Stimulated activated CD8-positive, alpha-beta memory T cell treated with anti-CD3 and anti-CD28 coated beads, Interleukin-7, amount 100 ng/mL, for 48 hours (primary cell): ENCODE data around the gene ZNF804B.

ENCODE experiments used
- DNase-seq, 2 donors: peaks; one replicate each; pipeline ENCODE4 v3.0.0-alpha.2; 2020; ENCODE audit warnings: low read depth in 1 of 2; ENCODE audit errors: extremely low read depth in 1 of 2

The ZNF804B gene

GRCh38 chr7:89246196-89246595, 486.7 kb downstream of the ZNF804B start:
- no peak for DNase-seq

GRCh38 chr7:89247207-89247606, 487.7 kb downstream of the ZNF804B start:
- DNase-seq, result no peak

- DNase-seq, result no peak
Observed at GRCh38 chr7:89259085-89259484, 499.6 kb downstream of the ZNF804B start.

GRCh38 chr7:89264126-89264525, 504.6 kb downstream of the ZNF804B start:
- DNase-seq, result no peak

GRCh38 chr7:89265631-89266030, 506.1 kb downstream of the ZNF804B start:
- no peak for DNase-seq

- no peak for DNase-seq
Observed at GRCh38 chr7:89283302-89283701, 523.8 kb downstream of the ZNF804B start.

- no peak for DNase-seq
Observed at GRCh38 chr7:89308535-89308934, 549.0 kb downstream of the ZNF804B start.

GRCh38 chr7:89311886-89312285, 552.4 kb downstream of the ZNF804B start:
- no peak for DNase-seq

- no peak for DNase-seq
Observed at GRCh38 chr7:89312551-89312950, 553.1 kb downstream of the ZNF804B start.

GRCh38 chr7:89316584-89317251, 557.2 kb downstream of the ZNF804B start:
- no peak for DNase-seq

- no peak for DNase-seq
Observed at GRCh38 chr7:89332026-89332425, 572.5 kb downstream of the ZNF804B start.

- DNase-seq, result no peak
Observed at GRCh38 chr7:89334797-89335196, 575.3 kb downstream of the ZNF804B start.

GRCh38 chr7:89335490-89335889, 576.0 kb downstream of the ZNF804B start:
- no peak for DNase-seq

GRCh38 chr7:89336121-89336520, 576.6 kb downstream of the ZNF804B start:
- no peak for DNase-seq

GRCh38 chr7:89339748-89340147, 580.2 kb downstream of the ZNF804B start:
- no peak for DNase-seq

GRCh38 chr7:89357121-89357520, 597.6 kb downstream of the ZNF804B start:
- DNase-seq, result no peak

GRCh38 chr7:89377219-89377618, 617.7 kb downstream of the ZNF804B start:
- DNase-seq, result no peak

GRCh38 chr7:89385411-89385810, 625.9 kb downstream of the ZNF804B start:
- DNase-seq, result no peak
